ENCODE measurements around the gene MYH6. TPM values are rescaled to one million over a fixed set of nuclear protein-coding genes. Genes with fewer than 3 reads are reported as not detected.

MYH6 gene
- total and polyA plus RNA-seq, 4 experiments from 2014 or later: not detected

DNA sequence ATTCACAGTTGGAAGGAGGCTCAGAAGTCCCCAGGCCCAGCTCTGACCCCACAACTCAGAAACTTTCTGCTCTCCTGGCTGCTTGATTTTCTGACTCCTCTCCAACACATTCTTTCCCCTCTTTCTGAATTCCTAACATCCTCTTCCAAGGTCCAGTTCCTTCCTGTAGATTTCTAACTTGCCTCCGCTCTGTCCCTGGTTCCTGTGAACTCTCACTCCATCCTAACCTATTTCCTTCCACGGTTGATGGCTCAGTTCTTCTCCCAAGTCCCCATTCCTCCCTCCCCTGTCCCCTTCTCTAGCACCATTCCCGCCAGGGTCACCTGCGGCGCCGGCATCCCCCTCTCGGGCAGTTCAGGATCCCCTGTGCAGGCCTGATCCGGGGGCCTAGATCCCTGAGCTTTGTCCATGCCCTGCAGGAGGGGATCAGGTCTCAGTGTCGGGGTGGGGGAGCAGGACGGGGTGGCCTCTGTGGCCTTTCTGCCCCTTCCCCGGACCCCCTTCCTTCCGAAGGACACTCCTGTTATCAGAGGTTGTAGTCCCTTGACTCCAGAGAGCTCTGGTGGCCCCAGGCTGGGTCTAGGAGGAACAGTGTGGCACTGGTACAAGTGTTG is 49.4 kb downstream of the MYH6 start:
- no peak for DNase-seq
- Histone ChIP-seq H3K4me1 (ENCODE audit: insufficient read depth, low read length) (no peaks in the 10 kb centered on the region), H3K27me3 (ENCODE audit: insufficient read depth, low read length) (peaks cover 4% of the 10 kb centered on the region), H3K27ac (ENCODE audit: low read depth, low read length) (no peak overlapping the region), H3K36me3 (ENCODE audit: insufficient read depth, low read length) (no peaks in the 10 kb centered on the region), H3K9me3 (ENCODE audit: control insufficient read depth in 1 of 2, low read length in 2 of 2) (no peaks in the 10 kb centered on the region), H3K4me3 (ENCODE audit: low read length in 2 of 2) (no peak overlapping the region)
- H3K4me1 Mint-ChIP-seq: peaks cover 0 to 3% (median under 1%) of the 10 kb centered on the region in 4 donors
- no peaks in the 10 kb centered on the region for H3K36me3 Mint-ChIP-seq
- H3K4me3 Mint-ChIP-seq: no peak overlapping the region
- intact Hi-C loops (cut with micrococcal nuclease): no loop called here
- H3K9me3 Mint-ChIP-seq: no peaks in the 10 kb centered on the region
- H3K27me3 Mint-ChIP-seq: peaks cover 23 to 30% of the 10 kb centered on the region in 2 donors
- no peak overlapping the region for H3K27ac Mint-ChIP-seq
- POLR2A ChIA-PET (ENCODE audit: partially characterized antibody): no interaction called here
- CTCF ChIA-PET (ENCODE audit: partially characterized antibody): interaction anchor here (1.1 kb wide), 1 partner anchor 32 kb away, joined by 3 read pairs; no protein-coding TSS in a partner anchor

DNA sequence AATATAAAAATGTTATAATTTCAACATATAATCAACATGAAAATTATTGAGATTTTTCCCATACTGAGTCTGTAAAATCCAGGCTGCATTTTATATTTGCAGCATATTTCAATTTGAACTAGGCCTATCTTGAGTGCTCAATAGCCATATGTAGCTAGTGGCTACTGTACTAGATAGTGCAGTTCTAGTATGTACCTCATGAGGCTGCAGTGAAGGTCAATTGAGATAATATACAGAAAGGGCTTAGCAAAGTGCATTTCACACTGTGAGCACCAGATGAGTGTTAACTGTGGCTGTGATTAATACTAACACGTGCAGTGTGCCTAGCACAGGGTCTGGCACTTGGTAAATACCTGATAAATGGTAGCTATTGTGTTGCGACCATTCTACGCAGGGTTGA is 50.0 kb downstream of the MYH6 start:
- H3K9me3 ChIP-seq (ENCODE audit: control insufficient read depth in 1 of 2, low read length in 2 of 2): no peaks in the 10 kb centered on the region
- peaks cover 4% of the 10 kb centered on the region for H3K27me3 ChIP-seq (ENCODE audit: insufficient read depth, low read length)
- Mint-ChIP-seq H3K9me3 (no peaks in the 10 kb centered on the region), H3K4me1 (peaks cover 2 to 9% (median 3%) of the 10 kb centered on the region in 4 donors), H3K36me3 (no peaks in the 10 kb centered on the region), H3K27ac (no peak overlapping the region), H3K4me3 (no peak overlapping the region), H3K27me3 (peaks cover 24 to 32% of the 10 kb centered on the region in 2 donors)
- no peak overlapping the region for H3K4me3 ChIP-seq (ENCODE audit: low read length in 2 of 2)
- H3K4me1 ChIP-seq (ENCODE audit: insufficient read depth, low read length): no peaks in the 10 kb centered on the region
- no peak for DNase-seq
- no peaks in the 10 kb centered on the region for H3K36me3 ChIP-seq (ENCODE audit: insufficient read depth, low read length)
- ChIA-PET POLR2A (ENCODE audit: partially characterized antibody) (no interaction called here), CTCF (ENCODE audit: partially characterized antibody) (interaction anchor here (1.1 kb wide), 1 partner anchor 31 kb away, joined by 3 read pairs; no protein-coding TSS in a partner anchor)
- H3K27ac ChIP-seq (ENCODE audit: low read depth, low read length): no peak overlapping the region
- intact Hi-C loops (cut with micrococcal nuclease): no loop called here

DNA sequence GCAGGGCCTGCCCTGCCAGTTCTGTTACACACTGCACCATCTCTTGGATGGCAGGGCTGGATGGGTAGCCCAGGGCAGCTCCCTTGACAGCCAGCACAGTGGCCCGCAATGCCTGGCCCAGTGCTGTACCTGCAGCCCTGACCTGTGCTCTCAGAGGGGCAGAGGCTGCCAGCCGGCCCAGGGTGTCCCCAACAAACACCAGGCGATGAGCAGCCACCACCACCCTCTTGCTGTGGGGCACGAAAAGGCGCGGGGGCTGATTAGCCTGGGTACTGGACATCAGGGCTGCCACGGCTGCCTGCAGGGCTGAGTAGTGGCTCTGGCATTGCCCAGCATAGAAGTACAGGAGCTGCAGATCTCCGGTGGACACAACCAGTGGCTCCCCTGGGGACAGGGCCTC is 50.8 kb downstream of the MYH6 start:
- H3K27ac Mint-ChIP-seq: no peak overlapping the region
- Histone ChIP-seq H3K9me3 (ENCODE audit: control insufficient read depth in 1 of 2, low read length in 2 of 2) (no peaks in the 10 kb centered on the region), H3K27ac (ENCODE audit: low read depth, low read length) (no peak overlapping the region), H3K36me3 (ENCODE audit: insufficient read depth, low read length) (no peaks in the 10 kb centered on the region), H3K4me3 (ENCODE audit: low read length in 2 of 2) (no peak overlapping the region), H3K4me1 (ENCODE audit: insufficient read depth, low read length) (no peaks in the 10 kb centered on the region), H3K27me3 (ENCODE audit: insufficient read depth, low read length) (peaks cover 4% of the 10 kb centered on the region)
- no peaks in the 10 kb centered on the region for H3K36me3 Mint-ChIP-seq
- CTCF ChIA-PET (ENCODE audit: partially characterized antibody): interaction anchor here (1.1 kb wide), 1 partner anchor 31 kb away, joined by 3 read pairs; no protein-coding TSS in a partner anchor
- H3K4me1 Mint-ChIP-seq: peaks cover 4 to 13% (median 7%) of the 10 kb centered on the region in 4 donors
- intact Hi-C loops (cut with micrococcal nuclease): no loop called here
- no peak overlapping the region for H3K4me3 Mint-ChIP-seq
- POLR2A ChIA-PET (ENCODE audit: partially characterized antibody): no interaction called here
- no peaks in the 10 kb centered on the region for H3K9me3 Mint-ChIP-seq
- H3K27me3 Mint-ChIP-seq: peaks cover 27 to 35% of the 10 kb centered on the region in 2 donors
- DNase-seq: no peak

DNA sequence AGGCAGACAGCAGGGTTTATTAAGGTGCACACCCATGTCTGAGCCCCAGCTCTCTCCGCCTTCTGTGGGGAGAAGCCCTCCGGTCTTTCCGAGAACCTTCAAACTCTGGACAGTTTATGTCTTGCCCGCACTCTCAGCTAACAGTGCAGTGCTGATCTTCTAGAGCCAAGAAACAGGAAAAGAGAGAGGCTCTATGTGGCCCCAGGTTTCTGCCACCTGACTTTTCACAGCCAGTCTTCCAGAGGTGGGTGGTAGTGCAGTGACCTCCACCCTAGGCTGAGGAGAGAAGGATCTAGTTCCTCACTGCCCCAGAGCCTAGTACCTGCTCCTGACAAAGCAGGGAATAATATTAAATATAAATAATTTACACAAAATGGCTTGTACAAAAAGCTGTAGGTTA is 51.4 kb downstream of the MYH6 start:
- H3K36me3 Mint-ChIP-seq: no peaks in the 10 kb centered on the region
- Histone ChIP-seq H3K4me1 (ENCODE audit: insufficient read depth, low read length) (peaks cover 4% of the 10 kb centered on the region), H3K27me3 (ENCODE audit: insufficient read depth, low read length) (peaks cover 4% of the 10 kb centered on the region), H3K36me3 (ENCODE audit: insufficient read depth, low read length) (no peaks in the 10 kb centered on the region), H3K27ac (ENCODE audit: low read depth, low read length) (no peak overlapping the region), H3K9me3 (ENCODE audit: control insufficient read depth in 1 of 2, low read length in 2 of 2) (no peaks in the 10 kb centered on the region), H3K4me3 (ENCODE audit: low read length in 2 of 2) (no peak overlapping the region)
- ChIA-PET POLR2A (ENCODE audit: partially characterized antibody) (no interaction called here), CTCF (ENCODE audit: partially characterized antibody) (no interaction called here)
- peaks cover 4 to 13% (median 7%) of the 10 kb centered on the region in 4 donors for H3K4me1 Mint-ChIP-seq
- H3K9me3 Mint-ChIP-seq: no peaks in the 10 kb centered on the region
- no peak for DNase-seq
- H3K27ac Mint-ChIP-seq: no peak overlapping the region
- no peak overlapping the region for H3K4me3 Mint-ChIP-seq
- peaks cover 27 to 35% of the 10 kb centered on the region in 2 donors for H3K27me3 Mint-ChIP-seq
- intact Hi-C loops (cut with micrococcal nuclease): no loop called here

DNA sequence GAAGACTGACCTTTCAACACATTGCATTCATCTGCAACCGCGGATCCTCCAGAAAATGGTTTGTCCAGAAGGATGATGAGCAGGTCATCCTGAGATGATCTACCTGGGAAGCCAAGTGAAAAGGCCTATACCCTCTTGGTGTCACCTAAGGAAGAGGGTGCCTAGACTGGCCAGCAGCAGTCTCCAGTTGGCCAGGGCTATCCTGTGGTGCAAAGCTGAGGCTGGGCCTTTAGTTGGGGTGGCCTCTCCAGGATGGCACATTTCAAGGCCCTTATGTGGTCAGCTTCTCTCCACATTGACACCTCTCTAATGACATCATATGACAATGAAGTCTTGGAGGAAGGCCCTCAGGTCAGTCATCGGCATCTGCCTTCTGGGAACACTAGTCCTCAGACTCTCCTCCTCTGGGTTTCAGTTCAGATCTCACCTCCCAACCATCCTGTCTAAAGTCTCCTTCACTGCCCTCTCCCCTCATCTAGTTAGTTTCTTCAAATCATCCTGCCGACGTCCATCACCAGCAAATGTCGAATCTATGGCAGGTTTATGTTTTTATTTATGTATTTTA is 52.1 kb downstream of the MYH6 start:
- H3K36me3 Mint-ChIP-seq: no peaks in the 10 kb centered on the region
- intact Hi-C loops (cut with micrococcal nuclease): no loop called here
- no peaks in the 10 kb centered on the region for H3K9me3 Mint-ChIP-seq
- H3K36me3 ChIP-seq (ENCODE audit: insufficient read depth, low read length): no peaks in the 10 kb centered on the region
- no peak overlapping the region for H3K4me3 ChIP-seq (ENCODE audit: low read length in 2 of 2)
- H3K4me1 ChIP-seq (ENCODE audit: insufficient read depth, low read length): peaks cover 7% of the 10 kb centered on the region
- no peak overlapping the region for H3K27ac ChIP-seq (ENCODE audit: low read depth, low read length)
- no peak overlapping the region for H3K27ac Mint-ChIP-seq
- DNase-seq: no peak
- H3K27me3 ChIP-seq (ENCODE audit: insufficient read depth, low read length): peaks cover 4% of the 10 kb centered on the region
- ChIA-PET CTCF (ENCODE audit: partially characterized antibody) (no interaction called here), POLR2A (ENCODE audit: partially characterized antibody) (no interaction called here)
- H3K4me3 Mint-ChIP-seq: no peak overlapping the region
- no peaks in the 10 kb centered on the region for H3K9me3 ChIP-seq (ENCODE audit: control insufficient read depth in 1 of 2, low read length in 2 of 2)
- peaks cover 31 to 36% of the 10 kb centered on the region in 2 donors for H3K27me3 Mint-ChIP-seq
- H3K4me1 Mint-ChIP-seq: peaks cover 8 to 20% (median 12%) of the 10 kb centered on the region in 4 donors

GRCh38 chr14:23354990-23355389 is 53.1 kb downstream of the MYH6 start:
- CTCF ChIA-PET (ENCODE audit: partially characterized antibody): no interaction called here
- no peak overlapping the region for H3K4me3 Mint-ChIP-seq

DNA sequence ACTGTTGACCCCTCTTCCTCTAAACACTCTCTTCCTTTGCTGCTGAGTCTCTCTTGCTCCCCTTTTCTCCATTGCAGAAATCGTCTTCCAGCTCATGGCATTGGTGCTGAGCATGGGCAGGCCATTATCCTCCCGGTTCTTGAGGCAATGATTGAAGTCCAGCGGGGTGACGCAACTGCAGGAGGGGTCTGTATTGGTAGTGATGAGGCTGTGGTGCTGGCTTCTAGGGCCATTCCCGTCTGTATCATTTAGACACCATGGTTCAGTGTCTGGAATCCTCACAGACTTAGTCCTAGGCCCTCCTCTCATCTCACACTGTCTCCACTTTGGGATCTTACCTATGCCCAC is 54.7 kb downstream of the MYH6 start:
- intact Hi-C loops (cut with micrococcal nuclease): no loop called here
- peak overlapping the region in 4 of 7 donors; percentile 13 to 86 (median 50) for H3K27ac Mint-ChIP-seq
- Histone ChIP-seq H3K9me3 (ENCODE audit: control insufficient read depth in 1 of 2, low read length in 2 of 2) (no peaks in the 10 kb centered on the region), H3K4me1 (ENCODE audit: insufficient read depth, low read length) (peaks cover 7% of the 10 kb centered on the region), H3K4me3 (ENCODE audit: low read length in 2 of 2) (no peak overlapping the region), H3K27me3 (ENCODE audit: insufficient read depth, low read length) (peaks cover 4% of the 10 kb centered on the region), H3K36me3 (ENCODE audit: insufficient read depth, low read length) (no peaks in the 10 kb centered on the region), H3K27ac (ENCODE audit: low read depth, low read length) (no peak overlapping the region)
- no peaks in the 10 kb centered on the region for H3K9me3 Mint-ChIP-seq
- ChIA-PET CTCF (ENCODE audit: partially characterized antibody) (interaction anchor here (0.8 to 2.0 kb wide), 4 partner anchors 20 to 27 kb away, joined by 3 to 8 read pairs (median 4); no protein-coding TSS in a partner anchor), POLR2A (ENCODE audit: partially characterized antibody) (interaction anchor here (1.0 to 1.8 kb wide), 4 partner anchors 33 to 277 kb away, joined by 3 to 7 read pairs (median 3); partner anchors contain the start of genes ACIN1, C14orf119, HOMEZ and PABPN1)
- peak overlapping the region; percentile 80 to 91 (median 86) for H3K4me3 Mint-ChIP-seq
- H3K4me1 Mint-ChIP-seq: peaks cover 8 to 24% (median 15%) of the 10 kb centered on the region in 4 donors
- H3K36me3 Mint-ChIP-seq: no peaks in the 10 kb centered on the region
- no peak for DNase-seq
- peaks cover 34 to 46% of the 10 kb centered on the region in 2 donors for H3K27me3 Mint-ChIP-seq

More at GRCh38 chr14:23354990-23355389, 53.1 kb downstream of the MYH6 start:
- H3K9me3 ChIP-seq (ENCODE audit: control insufficient read depth in 1 of 2, low read length in 2 of 2): no peaks in the 10 kb centered on the region
- H3K27ac ChIP-seq (ENCODE audit: low read depth, low read length): no peak overlapping the region
- no peaks in the 10 kb centered on the region for H3K36me3 ChIP-seq (ENCODE audit: insufficient read depth, low read length)
- Mint-ChIP-seq H3K27me3 (peaks cover 34 to 43% of the 10 kb centered on the region in 2 donors), H3K27ac (peak overlapping the region in 1 of 7 donors; percentile 53), H3K4me1 (peaks cover 8 to 24% (median 15%) of the 10 kb centered on the region in 4 donors), H3K9me3 (no peaks in the 10 kb centered on the region), H3K36me3 (no peaks in the 10 kb centered on the region)
- no peak overlapping the region for H3K4me3 ChIP-seq (ENCODE audit: low read length in 2 of 2)
- POLR2A ChIA-PET (ENCODE audit: partially characterized antibody): interaction anchor here (0.7 kb wide), 1 partner anchor 52 kb away, joined by 3 read pairs; the partner anchor contains the start of gene PPP1R3E
- H3K4me1 ChIP-seq (ENCODE audit: insufficient read depth, low read length): peaks cover 7% of the 10 kb centered on the region
- intact Hi-C loops (cut with micrococcal nuclease): no loop called here
- H3K27me3 ChIP-seq (ENCODE audit: insufficient read depth, low read length): peaks cover 4% of the 10 kb centered on the region
- DNase-seq: no peak
